GM19023 (cell line): ENCODE measurements around the gene PHF13.

Experiments
- ATAC-seq: cut with Tn5 transposase; IDR thresholded peaks from one replicate; pipeline ENCODE4 v1.9.1; 2021; ENCODE audit warnings: mild to moderate bottlenecking, moderate library complexity; ENCODE audit not compliant: unreplicated experiment

The PHF13 gene

DNA sequence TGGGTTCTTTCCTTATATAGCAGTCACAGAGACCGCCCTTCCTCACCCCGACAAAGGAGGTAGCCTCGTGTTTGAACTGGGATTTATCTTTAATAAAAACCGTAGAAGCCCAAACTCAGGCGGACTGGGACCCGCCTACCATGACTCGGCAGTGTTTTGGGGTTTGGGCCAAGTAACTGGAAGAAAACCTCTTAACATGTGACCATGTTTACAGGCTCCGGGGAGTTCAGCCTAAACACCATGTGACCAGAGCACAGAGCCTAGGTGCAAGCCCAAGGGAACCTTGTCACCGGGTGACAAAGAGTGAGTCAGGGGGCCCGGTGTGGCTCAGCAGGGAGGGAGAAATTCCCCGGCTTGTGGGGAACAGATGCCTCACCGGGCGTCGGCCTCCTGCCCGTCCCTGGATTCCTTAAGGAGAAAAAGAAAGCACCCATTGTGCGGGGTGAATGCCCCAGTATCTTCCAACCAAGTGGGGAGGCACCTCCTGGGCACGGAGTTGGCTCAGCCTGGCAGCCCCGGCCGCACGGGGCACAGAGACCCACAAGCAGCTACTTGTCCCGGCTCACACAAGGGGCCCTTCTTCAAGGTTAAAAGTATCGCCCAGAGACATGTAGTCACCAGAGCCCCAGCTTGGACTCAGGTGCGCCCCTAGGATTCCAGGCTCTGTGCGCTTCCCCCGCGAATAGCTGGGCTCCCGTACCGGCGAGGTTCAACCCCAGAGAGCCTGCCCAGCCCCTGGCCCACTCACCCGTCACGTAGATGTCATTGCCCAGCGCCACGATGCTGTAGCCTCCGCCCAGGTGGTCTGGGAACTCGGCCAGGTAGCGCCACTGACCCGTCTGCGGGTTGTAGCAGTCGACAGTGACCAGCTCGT lies 12.2 kb upstream of the PHF13 start:
- ATAC-seq = peak; percentile 34

DNA sequence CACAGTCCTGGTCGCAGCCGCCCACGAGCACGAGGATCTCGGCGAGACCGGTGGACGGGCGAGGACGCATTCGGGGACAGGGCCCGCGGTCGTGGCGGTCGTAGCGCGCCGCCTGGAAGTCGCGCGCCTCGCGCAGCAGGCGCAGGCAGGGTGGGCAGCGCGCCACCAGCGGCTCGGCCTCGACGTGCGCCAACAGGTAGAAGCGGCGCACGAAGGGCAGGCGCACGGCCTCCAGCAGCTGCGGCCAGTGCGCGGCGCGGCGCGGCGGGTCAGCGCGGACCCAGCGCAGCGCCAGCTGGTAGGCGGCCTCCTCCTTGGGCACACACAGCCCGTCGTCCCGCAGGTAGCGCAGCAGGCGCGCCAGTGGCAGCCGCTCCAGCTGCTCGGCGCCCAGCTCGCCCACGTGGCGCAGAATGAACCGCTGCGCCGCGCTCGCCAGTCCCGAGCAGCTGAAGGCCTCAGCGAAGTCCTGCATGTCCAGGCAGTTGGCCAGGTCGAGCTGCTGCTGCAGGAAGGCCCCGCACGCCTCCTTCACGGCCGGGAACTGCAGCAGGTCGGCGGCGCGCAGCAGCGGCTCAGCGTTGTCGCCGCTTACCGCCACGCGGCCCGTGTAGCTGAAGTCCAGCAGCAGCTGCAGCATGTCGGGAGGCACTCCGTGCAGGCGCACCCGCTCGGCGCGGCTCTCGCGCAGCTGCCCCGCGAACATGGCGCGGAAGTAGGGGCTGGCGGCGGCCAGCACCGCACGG lies 11.4 kb upstream of the PHF13 start:
- ATAC-seq = peak; percentile 30

DNA sequence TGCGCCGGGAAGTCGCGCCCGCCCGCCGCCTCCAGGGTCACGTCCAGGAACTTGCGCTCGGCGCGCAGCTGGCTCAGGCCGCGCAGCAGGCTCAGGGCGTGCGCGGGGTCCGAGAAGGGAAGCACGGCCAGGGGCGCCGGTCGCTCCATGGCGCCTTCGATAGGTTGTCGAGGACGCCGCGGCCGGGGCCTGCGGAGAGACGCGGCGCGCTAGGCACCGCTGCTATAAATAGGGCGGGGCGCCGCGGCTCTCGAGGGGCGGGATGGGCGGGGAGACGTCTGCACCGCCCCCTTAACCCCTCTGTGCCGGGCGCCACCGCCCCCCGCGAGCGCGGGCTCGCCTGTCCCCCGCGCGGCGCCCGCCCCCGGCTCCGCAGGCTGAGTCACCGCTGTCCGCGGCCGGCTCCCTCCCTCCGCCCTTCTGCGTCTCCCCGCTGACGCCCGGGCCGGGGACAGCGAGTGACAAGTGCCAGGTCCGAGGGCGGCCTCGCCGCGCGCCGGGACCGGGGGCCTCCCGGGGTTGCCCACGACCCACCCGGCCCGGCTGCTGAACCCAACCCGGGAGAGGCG lies 10.8 kb upstream of the PHF13 start, which contains the start of gene KLHL21:
KLHL21 (minus strand) TSS at position 201 of the 569 bp plus-strand sequence; CDS start at position 149, 52 bp downstream.
- peak; percentile 50 for ATAC-seq

- ATAC-seq = peak; percentile 5
Observed at GRCh38 chr1:6603238-6603914, 10.2 kb upstream of the PHF13 start.

DNA sequence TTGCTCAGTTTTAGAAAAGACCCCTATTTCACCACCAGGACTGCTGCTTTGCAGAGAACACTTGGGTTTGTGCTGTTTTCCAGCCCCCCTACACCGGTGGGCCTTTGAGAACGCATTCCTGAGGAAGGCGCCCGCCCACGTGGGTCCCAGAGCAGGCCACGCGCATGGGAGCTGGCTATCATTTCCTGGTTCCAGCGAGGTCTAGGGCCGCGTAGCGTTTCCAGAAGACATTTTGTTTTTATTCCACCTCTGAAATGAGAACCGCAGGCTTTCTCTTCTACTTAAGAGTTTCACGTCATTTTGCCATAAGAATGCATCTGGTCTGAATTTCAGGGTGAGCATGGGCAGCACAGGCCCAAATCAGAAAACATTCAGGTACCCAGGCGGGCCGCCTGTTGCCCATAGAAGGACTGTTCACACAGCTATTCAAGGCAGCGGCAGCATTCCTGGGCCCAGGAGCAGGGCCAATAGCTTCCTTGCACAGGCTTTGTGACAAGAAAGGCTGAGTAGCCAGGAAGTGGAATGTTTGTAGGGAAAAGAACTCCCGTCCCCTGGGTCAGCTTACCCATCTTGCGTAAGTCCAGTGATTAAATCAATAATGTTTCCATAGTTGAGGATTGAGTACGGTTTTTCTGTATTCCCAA lies 9.5 kb upstream of the PHF13 start:
- no peak for ATAC-seq

DNA sequence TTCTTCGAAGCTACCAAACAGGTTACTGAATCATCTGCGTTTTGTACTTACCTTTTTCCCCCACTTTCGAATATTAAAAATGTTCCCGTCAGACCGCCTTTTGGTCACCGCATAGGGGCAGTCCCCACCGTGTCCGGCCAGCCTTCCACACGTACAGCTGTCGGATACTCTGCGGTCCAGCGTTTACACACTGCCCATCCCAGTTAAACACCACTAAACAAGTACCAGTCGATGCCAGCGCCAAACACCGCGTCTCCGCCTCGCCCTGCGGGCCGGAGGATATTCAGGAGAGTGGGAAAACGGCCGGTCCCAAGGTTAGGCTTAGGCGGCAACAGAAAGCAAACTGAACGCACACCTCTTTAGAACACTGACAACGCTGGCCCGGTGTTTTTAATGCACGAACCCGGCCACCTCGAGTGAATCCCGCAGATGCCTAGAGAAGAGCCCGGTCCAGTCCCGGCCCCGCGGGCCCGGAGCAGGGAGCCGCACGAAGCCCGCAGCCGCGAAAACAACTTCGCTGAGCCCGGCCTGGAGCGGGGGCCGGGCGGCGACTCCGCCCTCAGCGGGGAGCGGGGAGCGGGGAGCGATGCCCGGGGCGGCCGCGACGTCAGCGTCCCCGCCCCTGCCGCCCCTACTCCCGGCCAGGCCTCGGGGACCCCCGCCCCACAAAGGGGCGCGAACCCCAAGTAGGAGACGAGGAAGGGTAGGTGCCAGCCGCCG lies 730 bp upstream of the PHF13 start:
- peak; percentile 38 for ATAC-seq

DNA sequence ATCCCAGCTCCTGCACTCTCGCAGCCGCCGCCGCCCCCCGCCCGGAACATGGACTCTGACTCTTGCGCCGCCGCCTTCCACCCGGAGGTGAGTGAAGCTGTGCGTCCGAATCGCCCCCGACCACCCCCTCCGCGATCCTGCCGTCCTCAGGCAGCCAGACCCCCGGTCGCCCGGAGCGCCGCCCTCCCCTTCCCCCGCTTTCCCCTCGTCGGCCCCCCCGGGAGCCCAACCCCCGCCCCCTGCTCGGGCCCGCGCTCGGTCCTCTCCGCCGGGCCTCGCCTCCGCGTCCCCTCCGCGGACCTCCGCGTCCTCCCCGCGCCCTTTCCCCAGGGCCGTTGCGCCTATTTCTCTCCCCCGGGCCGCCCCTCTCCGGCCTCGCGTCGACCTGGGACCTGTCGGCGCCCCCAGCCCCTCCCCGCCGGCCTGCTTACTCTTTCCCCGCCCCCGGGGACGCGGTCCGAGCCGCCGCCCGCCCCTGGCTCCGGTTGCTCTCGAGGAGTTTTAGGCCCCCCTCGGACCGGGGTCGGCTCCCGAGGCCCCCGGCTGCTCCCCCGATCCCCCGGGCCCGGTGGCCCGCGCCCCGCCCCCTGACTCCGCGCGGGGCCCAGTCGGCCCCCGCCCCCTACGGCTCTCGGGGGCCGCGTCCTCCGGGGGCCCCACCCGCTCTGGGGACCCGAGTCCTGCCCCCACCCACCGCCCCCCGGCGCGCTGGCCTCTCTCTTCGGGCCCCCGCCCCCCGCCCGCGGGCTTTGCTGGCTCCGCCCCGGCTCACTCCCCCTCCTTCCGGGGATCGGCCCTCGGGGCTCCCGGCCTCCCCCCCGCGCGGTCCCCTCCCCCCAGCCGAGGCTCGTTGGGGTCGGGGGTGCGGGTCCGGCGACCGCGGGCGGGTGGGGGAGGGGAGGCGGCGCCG lies 743 bp downstream of the PHF13 start:
- no peak for ATAC-seq

GRCh38 chr1:6614929-6615785 lies 1.6 kb downstream of the PHF13 start:
- ATAC-seq = no peak

- ATAC-seq = no peak
Observed at GRCh38 chr1:6619045-6619444, 5.5 kb downstream of the PHF13 start.

DNA sequence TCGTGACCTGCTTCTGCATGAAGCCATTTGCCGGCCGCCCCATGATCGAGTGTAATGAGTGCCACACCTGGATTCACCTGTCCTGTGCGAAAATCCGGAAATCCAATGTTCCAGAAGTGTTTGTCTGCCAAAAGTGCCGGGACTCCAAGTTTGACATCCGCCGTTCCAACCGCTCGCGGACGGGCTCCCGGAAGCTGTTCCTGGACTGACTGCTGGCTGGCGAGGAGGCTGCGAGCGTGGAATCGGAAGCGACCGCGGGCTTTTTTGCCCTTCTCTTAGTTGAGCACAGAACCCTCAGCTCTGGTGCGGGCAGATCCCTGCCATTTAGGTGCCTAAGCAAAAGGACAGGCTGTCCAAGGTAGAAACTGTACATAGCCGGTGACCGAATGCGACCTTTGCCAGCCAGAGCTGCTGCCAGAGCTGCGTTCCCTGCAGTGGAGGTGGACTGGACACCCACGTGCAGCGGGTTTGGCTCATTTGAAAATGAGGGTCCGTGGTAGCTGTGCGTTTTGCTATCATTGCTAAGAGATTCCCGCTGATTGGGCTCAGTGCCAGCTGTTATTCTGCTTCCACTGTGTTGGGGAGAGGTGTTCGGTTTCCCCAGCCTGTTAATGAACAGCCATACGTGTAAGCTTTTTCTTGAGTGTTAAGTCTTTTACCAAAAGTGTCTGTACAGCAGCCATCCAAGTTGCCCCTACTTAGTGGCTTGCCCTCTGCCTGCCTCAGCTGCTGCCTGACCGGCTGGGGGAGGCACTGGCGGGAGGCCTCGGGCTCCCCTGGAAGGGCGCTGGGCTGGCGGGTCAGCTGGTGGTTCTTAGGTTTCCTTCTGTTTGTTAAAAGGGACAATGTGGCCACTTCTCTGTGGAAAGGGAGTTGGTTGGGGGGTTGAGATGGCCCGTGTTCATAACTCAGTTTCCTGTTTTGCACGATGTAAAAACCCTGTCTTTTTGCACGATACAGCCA lies 8.2 kb downstream of the PHF13 start:
- ATAC-seq = no peak

DNA sequence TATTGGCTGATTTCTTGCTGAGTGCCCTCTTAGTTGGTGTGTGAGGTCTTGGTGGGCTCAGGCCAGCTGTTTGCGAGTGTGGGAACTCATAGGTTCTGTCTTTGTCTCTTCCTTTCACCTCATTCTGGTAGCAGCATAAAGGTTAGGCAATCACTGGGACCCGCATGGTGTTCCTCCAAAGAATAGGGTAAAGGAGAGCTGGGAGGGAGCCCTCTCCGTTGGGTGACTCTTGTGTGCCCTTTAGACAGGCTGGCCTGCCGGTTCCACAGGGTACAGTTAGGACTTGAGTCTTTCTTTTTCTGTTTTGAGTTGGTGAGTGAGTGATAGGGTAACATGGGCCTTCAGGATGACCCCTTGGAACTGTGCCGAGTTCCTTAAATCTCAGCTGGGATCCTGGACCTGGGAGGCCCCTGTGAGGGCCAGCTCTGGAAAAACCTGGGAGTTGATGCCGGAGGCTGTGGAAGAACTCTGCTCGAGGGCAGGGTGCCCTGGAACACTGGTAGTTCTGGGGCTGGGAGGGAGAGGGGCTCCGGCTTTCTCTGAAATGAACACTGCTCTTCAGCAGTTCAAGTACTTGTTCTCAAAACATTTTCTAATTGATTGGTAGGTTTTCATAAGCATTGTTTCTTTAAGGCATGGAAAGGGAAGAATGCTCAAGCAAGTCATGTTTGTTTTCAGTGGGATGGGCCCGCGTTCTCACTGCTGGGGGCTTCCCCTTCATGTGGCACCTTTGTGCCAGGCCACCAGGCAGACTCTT lies 9.0 kb downstream of the PHF13 start:
- ATAC-seq = no peak

- ATAC-seq = no peak
Observed at GRCh38 chr1:6623269-6623965, 9.9 kb downstream of the PHF13 start.

DNA sequence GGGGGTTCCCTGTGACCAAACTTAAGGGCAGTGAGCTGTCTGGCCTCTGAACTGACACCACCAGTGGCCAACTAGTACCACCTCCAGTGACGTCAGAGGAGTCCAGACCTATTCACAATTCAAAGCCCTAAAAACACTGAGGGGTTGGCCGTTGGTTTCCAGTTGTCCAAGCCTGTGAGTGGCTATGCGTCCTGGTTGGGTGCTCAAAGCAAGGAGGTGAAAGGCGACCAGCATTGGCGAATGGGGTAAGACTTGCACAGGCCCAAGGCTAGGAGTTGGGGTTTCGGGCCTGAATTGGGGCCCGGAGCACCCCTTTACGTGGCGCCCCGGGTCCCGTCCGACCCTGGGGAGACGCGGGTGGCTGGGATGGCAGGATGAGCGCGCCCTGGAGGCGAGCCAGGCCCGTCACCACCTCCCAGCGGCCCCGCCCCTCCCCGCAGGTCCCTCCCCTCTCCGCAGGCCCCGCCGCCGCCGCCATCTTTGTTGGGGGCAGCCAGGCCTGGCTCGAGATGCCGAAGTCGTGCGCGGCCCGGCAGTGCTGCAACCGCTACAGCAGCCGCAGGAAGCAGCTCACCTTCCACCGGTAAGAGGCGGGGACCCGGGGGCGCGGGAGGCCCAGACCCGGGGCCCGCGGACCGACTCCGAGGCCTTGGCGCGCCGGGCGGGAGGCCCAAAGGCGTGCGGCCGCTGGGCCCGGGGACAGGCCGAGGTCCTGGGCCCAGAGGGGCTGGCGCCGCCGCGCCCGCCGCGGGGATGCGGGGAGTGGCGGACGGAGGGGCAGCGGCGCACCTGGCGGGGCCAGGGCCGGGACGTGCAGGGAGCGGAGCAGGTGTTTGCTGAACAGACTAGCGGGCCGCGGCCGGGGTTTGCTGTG lies 11.4 kb downstream of the PHF13 start, which contains the start of gene THAP3:
THAP3 (plus strand) TSS at position 159 of the 874 bp plus-strand sequence; CDS start at position 510, 351 bp downstream.
- peak; percentile 87 for ATAC-seq

GRCh38 chr1:6625584-6626149 lies 12.1 kb downstream of the PHF13 start:
- ATAC-seq = no peak
